Keratinocyte (primary cell): ENCODE results near the gene DST. TPM values are rescaled to one million over a fixed set of nuclear protein-coding genes. Genes with fewer than 3 reads are reported as not detected.

Source experiments
- DNase-seq: peaks from one replicate; pipeline ENCODE4 v3.0.0-alpha.2; 2011; ENCODE audit warnings: low read depth, missing footprints, low spot score
- FAIRE-seq: peaks from 2 replicates; lab custom pipeline; 2011; peaks lifted over from hg19 to GRCh38; lab: Jason Lieb, UNC
- H2AFZ ChIP-seq: 2 replicates; pipeline ENCODE4 v1.6.0; 2012; ENCODE audit warnings: low read length, control low read depth, inconsistent platforms; ENCODE audit not compliant: control insufficient read depth
- H3K27ac ChIP-seq: 2 replicates; pipeline ENCODE4 v1.5.1; 2011; ENCODE audit warnings: low read length; ENCODE audit not compliant: control insufficient read depth, insufficient read depth
- H3K27me3 ChIP-seq: 3 replicates; pipeline ENCODE4 v1.6.0; 2011; ENCODE audit warnings: low read length; ENCODE audit not compliant: control insufficient read depth, insufficient read depth; ENCODE audit errors: extremely low read depth
- H3K36me3 ChIP-seq, 2 experiments: 2 replicates in 1 of 2; 3 replicates in 1 of 2; pipeline ENCODE4 v1.5.1; 2011; ENCODE audit warnings: low read length in 2 of 2, mild to moderate bottlenecking in 1 of 2; ENCODE audit not compliant: control insufficient read depth in 2 of 2, insufficient read depth in 2 of 2; ENCODE audit errors: extremely low read depth in 1 of 2
- H3K4me1 ChIP-seq: 3 replicates; pipeline ENCODE4 v1.5.1; 2011; ENCODE audit warnings: low read length; ENCODE audit not compliant: control insufficient read depth, insufficient read depth; ENCODE audit errors: extremely low read depth
- H3K4me2 ChIP-seq: 3 replicates; pipeline ENCODE4 v1.6.0; 2011; ENCODE audit warnings: low read depth, low read length; ENCODE audit not compliant: control insufficient read depth, insufficient read depth; ENCODE audit errors: extremely low read depth
- H3K4me3 ChIP-seq, 3 experiments: fragments of 200-600 bp in 1 of 3; sonication (generic) in 1 of 3; 2 replicates in 2 of 3; 3 replicates in 1 of 3; pipeline ENCODE4 v1.5.1; 2011 to 2016; ENCODE audit warnings: low read length in 3 of 3, mild to moderate bottlenecking in 3 of 3, control low read depth in 2 of 3, inconsistent platforms in 1 of 3, low read depth in 1 of 3, mixed read lengths in 1 of 3, mixed run types in 1 of 3, moderate library complexity in 1 of 3; ENCODE audit not compliant: control insufficient read depth in 2 of 3, insufficient read depth in 2 of 3; ENCODE audit errors: extremely low read depth in 1 of 3
- H3K79me2 ChIP-seq: 2 replicates; pipeline ENCODE4 v1.6.0; 2012; ENCODE audit warnings: low read length; ENCODE audit not compliant: control insufficient read depth, insufficient read depth
- H3K9ac ChIP-seq: 3 replicates; pipeline ENCODE4 v1.6.0; 2011; ENCODE audit warnings: low read length; ENCODE audit not compliant: control insufficient read depth, insufficient read depth; ENCODE audit errors: extremely low read depth
- H3K9me1 ChIP-seq: 3 replicates; pipeline ENCODE4 v1.6.0; 2011; ENCODE audit warnings: low read length; ENCODE audit not compliant: control insufficient read depth, insufficient read depth; ENCODE audit errors: extremely low read depth
- H3K9me3 ChIP-seq: 2 replicates; pipeline ENCODE4 v1.5.1; 2012; ENCODE audit warnings: low read depth, low read length; ENCODE audit not compliant: control insufficient read depth
- H4K20me1 ChIP-seq: 3 replicates; pipeline ENCODE4 v1.6.0; 2011; ENCODE audit warnings: low read length; ENCODE audit not compliant: control insufficient read depth, insufficient read depth; ENCODE audit errors: extremely low read depth
- CTCF ChIP-seq, 3 experiments: IDR thresholded peaks in 1 of 3; conservative IDR thresholded peaks in 1 of 3; optimal IDR thresholded peaks in 1 of 3; 2 replicates in 2 of 3; 3 replicates in 1 of 3; pipeline versions ENCODE3 to v1.5.1; 2011; ENCODE audit warnings: low read length in 3 of 3, mild to moderate bottlenecking in 3 of 3, moderate library complexity in 2 of 3, control low read depth in 1 of 3, inconsistent platforms in 1 of 3; ENCODE audit not compliant: insufficient read depth in 2 of 3; ENCODE audit errors: extremely low read depth in 1 of 3
- EZH2 ChIP-seq: IDR thresholded peaks from one replicate; pipeline ENCODE4 v1.6.1; 2012; ENCODE audit warnings: inconsistent platforms, mild to moderate bottlenecking, low read length, moderate library complexity
- dilution Hi-C: fragments of 300-500 bp; cut with MboI; formaldehyde crosslinking; loops from one replicate; pipeline ENCODE4 v1.7.0; 2020; ENCODE audit warnings: low sequenced_read_pairs; ENCODE audit not compliant: extremely low pct_ligation_motif_present
- polyA plus RNA-seq, 5 experiments: library from polyadenylated mRNA; depleted of rRNA in 3 of 5; stranded (reverse) in 3 of 5; stranded (forward) in 1 of 5; unstranded in 1 of 5; fragments of >200 nt; gene quantifications; 1 replicate in 1 of 5; 2 replicates in 3 of 5; 3 replicates in 1 of 5; pipeline versions ENCODE4 v1.2.1 to v1.2.3, GENCODE V29; 2011 to 2012; ENCODE audit warnings: missing spikeins in 2 of 5, low read depth in 1 of 5, low replicate concordance in 1 of 5

DST gene
- polyA plus RNA-seq, 1 donor (not counting 4 experiments of a cell fraction or from before 2014, with no cell fraction given): 455 TPM

DNA sequence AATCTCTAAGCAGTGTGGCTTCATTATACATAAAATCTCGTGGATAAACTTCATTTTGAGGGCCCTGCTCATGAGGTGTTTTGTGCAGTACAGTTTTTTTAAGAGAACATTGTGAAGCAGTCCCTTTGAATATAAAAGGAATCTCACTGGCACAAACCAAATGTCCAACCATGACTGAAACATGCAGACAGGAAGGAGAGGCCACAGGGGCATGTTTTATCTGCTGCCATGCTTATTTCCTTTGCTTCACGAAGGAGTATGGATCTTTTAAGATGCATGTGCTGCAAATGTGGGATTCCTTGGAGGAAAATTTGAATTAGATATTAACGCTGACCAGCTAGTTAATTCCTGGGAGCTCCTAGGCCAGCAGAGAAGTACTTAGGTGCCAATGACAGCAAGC is 192.3 kb downstream of the DST start:
- Histone ChIP-seq H3K4me3 (no peak overlapping the region), H4K20me1 (no peaks in the 10 kb centered on the region), H3K9me3 (no peaks in the 10 kb centered on the region), H2AFZ (no peak overlapping the region), H3K36me3 (no peaks in the 10 kb centered on the region), H3K4me2 (no peak overlapping the region), H3K27ac (no peak overlapping the region), H3K9me1 (no peaks in the 10 kb centered on the region), H3K9ac (no peak overlapping the region), H3K79me2 (no peaks in the 10 kb centered on the region), H3K27me3 (no peaks in the 10 kb centered on the region), H3K4me1 (no peaks in the 10 kb centered on the region)
- dilution Hi-C loops: loop anchor here (25.0 kb wide), 1 partner anchor 88 kb away; no protein-coding TSS in a partner anchor
- DNase-seq: no peak
- FAIRE-seq: no peak
- TF ChIP-seq CTCF (optimal IDR thresholded peaks at IDR 0.05 in 1 of 3, IDR thresholded peaks at IDR 0.05 in 1 of 3, conservative IDR thresholded peaks at IDR 0.05 in 1 of 3; ENCODE audit: extremely low read depth in 1 of 3, insufficient read depth in 2 of 3, low read length in 3 of 3) (no peak), EZH2 (no peak)

- no peak overlapping the region for H3K9ac ChIP-seq
- H3K4me1 ChIP-seq: no peaks in the 10 kb centered on the region
- no peaks in the 10 kb centered on the region for H3K9me3 ChIP-seq
- no peaks in the 10 kb centered on the region for H3K79me2 ChIP-seq
- H2AFZ ChIP-seq: no peak overlapping the region
- FAIRE-seq (no peak), DNase-seq (no peak)
- H4K20me1 ChIP-seq: no peaks in the 10 kb centered on the region
- H3K27ac ChIP-seq: no peak overlapping the region
- H3K27me3 ChIP-seq: no peaks in the 10 kb centered on the region
- H3K4me2 ChIP-seq: no peak overlapping the region
- no peaks in the 10 kb centered on the region for H3K36me3 ChIP-seq
- dilution Hi-C loops: no loop called here
- no peaks in the 10 kb centered on the region for H3K9me1 ChIP-seq
- TF ChIP-seq CTCF (optimal IDR thresholded peaks at IDR 0.05 in 1 of 3, IDR thresholded peaks at IDR 0.05 in 1 of 3, conservative IDR thresholded peaks at IDR 0.05 in 1 of 3; ENCODE audit: extremely low read depth in 1 of 3, insufficient read depth in 2 of 3, low read length in 3 of 3) (no peak), EZH2 (no peak)
- H3K4me3 ChIP-seq: no peak overlapping the region
Measured at GRCh38 chr6:56448046-56448445, 194.6 kb downstream of the DST start.
